Osteocyte (in vitro differentiated cells): ENCODE results near the gene XPC. TPM values are rescaled to one million over a fixed set of nuclear protein-coding genes. Genes with fewer than 3 reads are reported as not detected.

Experiments
- DNase-seq: peaks from one replicate; pipeline ENCODE4 v3.0.0; 2021; ENCODE audit warnings: mixed read lengths; ENCODE audit not compliant: unreplicated experiment; ENCODE audit errors: extremely low spot score
- H3K27ac Mint-ChIP-seq: one replicate; pipeline ENCODE4 v1.8.0; 2021; ENCODE audit warnings: mild to moderate bottlenecking, mixed read lengths; ENCODE audit not compliant: unreplicated experiment
- H3K27me3 Mint-ChIP-seq: one replicate; pipeline ENCODE4 v1.8.0; 2021; ENCODE audit warnings: mixed read lengths; ENCODE audit not compliant: unreplicated experiment
- H3K36me3 Mint-ChIP-seq: one replicate; pipeline ENCODE4 v1.8.0; 2021; ENCODE audit warnings: mixed read lengths; ENCODE audit not compliant: unreplicated experiment
- H3K4me1 Mint-ChIP-seq: one replicate; pipeline ENCODE4 v1.8.0; 2021; ENCODE audit warnings: mixed read lengths; ENCODE audit not compliant: unreplicated experiment
- H3K4me3 Mint-ChIP-seq: one replicate; pipeline ENCODE4 v1.8.0; 2021; ENCODE audit warnings: mild to moderate bottlenecking, moderate library complexity, mixed read lengths; ENCODE audit not compliant: unreplicated experiment
- H3K9me3 Mint-ChIP-seq: one replicate; pipeline ENCODE4 v1.8.0; 2021; ENCODE audit warnings: mixed read lengths; ENCODE audit not compliant: unreplicated experiment
- CTCF ChIP-seq: fragments of 200-600 bp; sonication (generic); IDR thresholded peaks from 2 replicates; pipeline ENCODE4 v1.5.0; 2021; ENCODE audit warnings: antibody characterized with exemption, mild to moderate bottlenecking, moderate library complexity
- total RNA-seq: library from RNA; stranded (reverse); gene quantifications from 2 replicates; pipeline ENCODE4 v1.2.1, GENCODE V29; 2021

The XPC gene
- total RNA-seq, 1 donor from 2014 or later, result 39.4 TPM

GRCh38 chr3:14188041-14188754, 9.8 kb upstream of the XPC start:
- peaks cover 37% of the 10 kb centered on the region for H3K36me3 Mint-ChIP-seq
- H3K27ac Mint-ChIP-seq, result no peak overlapping the region
- DNase-seq, result no peak
- TF ChIP-seq CTCF, result no peak
- H3K9me3 Mint-ChIP-seq, result no peaks in the 10 kb centered on the region
- no peak overlapping the region for H3K4me3 Mint-ChIP-seq
- H3K4me1 Mint-ChIP-seq, result no peaks in the 10 kb centered on the region
- H3K27me3 Mint-ChIP-seq, result no peaks in the 10 kb centered on the region

- H3K9me3 Mint-ChIP-seq, result no peaks in the 10 kb centered on the region
- no peak for TF ChIP-seq CTCF
- no peak for DNase-seq
- H3K27ac Mint-ChIP-seq, result no peak overlapping the region
- no peaks in the 10 kb centered on the region for H3K4me1 Mint-ChIP-seq
- H3K27me3 Mint-ChIP-seq, result no peaks in the 10 kb centered on the region
- H3K4me3 Mint-ChIP-seq, result no peak overlapping the region
- H3K36me3 Mint-ChIP-seq, result peaks cover 44% of the 10 kb centered on the region
Observed at GRCh38 chr3:14186854-14187458, 8.6 kb upstream of the XPC start.

- H3K27ac Mint-ChIP-seq, result no peak overlapping the region
- H3K36me3 Mint-ChIP-seq, result peaks cover 28% of the 10 kb centered on the region
- H3K27me3 Mint-ChIP-seq, result no peaks in the 10 kb centered on the region
- no peaks in the 10 kb centered on the region for H3K9me3 Mint-ChIP-seq
- no peak for TF ChIP-seq CTCF
- H3K4me1 Mint-ChIP-seq, result peaks cover 16% of the 10 kb centered on the region
- no peak for DNase-seq
- no peak overlapping the region for H3K4me3 Mint-ChIP-seq
Observed at GRCh38 chr3:14183015-14183577, 4.7 kb upstream of the XPC start.

- H3K9me3 Mint-ChIP-seq, result no peaks in the 10 kb centered on the region
- H3K27ac Mint-ChIP-seq, result no peak overlapping the region
- no peak for DNase-seq
- no peaks in the 10 kb centered on the region for H3K27me3 Mint-ChIP-seq
- no peak overlapping the region for H3K4me3 Mint-ChIP-seq
- H3K4me1 Mint-ChIP-seq, result peaks cover 31% of the 10 kb centered on the region
- H3K36me3 Mint-ChIP-seq, result peaks cover 19% of the 10 kb centered on the region
- TF ChIP-seq CTCF, result no peak
Observed at GRCh38 chr3:14181253-14181652, 2.9 kb upstream of the XPC start.

- Mint-ChIP-seq H3K9me3 (no peaks in the 10 kb centered on the region), H3K27ac (peak overlapping the region; percentile 99), H3K4me1 (peaks cover 45% of the 10 kb centered on the region), H3K27me3 (no peaks in the 10 kb centered on the region), H3K4me3 (peak overlapping the region; percentile 99), H3K36me3 (peaks cover 15% of the 10 kb centered on the region)
- no peak for DNase-seq
- no peak for TF ChIP-seq CTCF
Observed at GRCh38 chr3:14179795-14180194, 1.4 kb upstream of the XPC start.
